ENCODE results near the gene EML5.

- TF ChIP-seq POLR2AphosphoS5 (IDR thresholded peaks at IDR 0.05; ENCODE audit: low read depth, low read length) (no peak), POLR2A (IDR thresholded peaks at IDR 0.05; ENCODE audit: low read depth, low read length) (no peak), TAF1 (IDR thresholded peaks at IDR 0.05; ENCODE audit: borderline replicate concordance, low read depth, low read length) (no peak)
Observed at GRCh38 chr14:88808359-88808758, 15.6 kb upstream of the EML5 start.

Measured in GM12892 (cell line).